ENCODE data around the gene ANGPT4.

The ANGPT4 gene

DNA sequence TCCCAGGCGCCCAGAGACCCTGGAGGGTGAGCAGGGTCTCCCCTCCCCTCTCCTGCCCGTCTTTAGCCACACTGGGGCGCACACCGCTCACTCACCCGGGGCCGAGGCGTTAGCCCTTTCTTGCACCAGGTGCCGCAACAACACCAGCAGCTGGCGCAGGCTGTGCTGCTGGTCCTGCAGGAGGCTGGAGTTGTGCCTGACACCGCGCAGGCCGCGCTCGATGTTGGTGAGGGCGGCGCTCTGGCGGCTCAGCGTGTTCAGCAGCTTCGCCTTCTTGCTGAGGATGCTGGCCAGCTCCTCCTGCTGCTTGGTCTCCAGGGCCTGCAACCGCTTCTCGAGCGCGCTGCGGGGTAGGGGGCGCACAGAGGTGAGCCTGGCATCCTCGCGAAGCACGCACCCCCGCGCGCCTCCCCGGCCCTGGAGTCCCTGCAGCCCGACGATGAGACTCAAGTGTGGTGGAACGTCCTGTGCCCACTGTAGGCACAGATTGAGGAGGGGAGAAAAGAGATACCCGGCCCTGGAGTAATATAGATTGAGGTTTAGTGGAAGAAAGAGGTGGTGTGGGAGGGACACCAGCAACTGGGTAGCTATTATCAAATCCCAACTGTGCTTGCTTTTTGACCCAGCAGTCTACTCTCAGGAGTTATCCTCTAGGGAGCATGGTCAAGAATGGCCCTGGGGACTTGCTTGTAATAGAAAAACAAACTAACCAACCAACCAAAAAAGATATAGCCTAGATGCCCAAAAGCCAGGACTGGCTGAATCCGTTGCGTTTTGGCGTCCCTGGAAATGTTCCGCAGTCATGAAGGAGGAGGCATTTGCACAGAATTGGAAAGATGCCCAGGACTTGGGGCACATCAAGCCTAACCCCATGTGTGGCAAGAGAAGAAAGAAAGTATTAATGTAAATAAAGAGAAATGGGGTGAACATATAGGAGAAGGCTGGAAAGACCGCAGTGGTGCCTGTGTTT is 30.9 kb downstream of the ANGPT4 start:
- intact Hi-C loops (cut with DNase I), result no loop called here
- DNase-seq, result peak in 23 of 42 donors; percentile 5 to 62 (median 30)

DNA sequence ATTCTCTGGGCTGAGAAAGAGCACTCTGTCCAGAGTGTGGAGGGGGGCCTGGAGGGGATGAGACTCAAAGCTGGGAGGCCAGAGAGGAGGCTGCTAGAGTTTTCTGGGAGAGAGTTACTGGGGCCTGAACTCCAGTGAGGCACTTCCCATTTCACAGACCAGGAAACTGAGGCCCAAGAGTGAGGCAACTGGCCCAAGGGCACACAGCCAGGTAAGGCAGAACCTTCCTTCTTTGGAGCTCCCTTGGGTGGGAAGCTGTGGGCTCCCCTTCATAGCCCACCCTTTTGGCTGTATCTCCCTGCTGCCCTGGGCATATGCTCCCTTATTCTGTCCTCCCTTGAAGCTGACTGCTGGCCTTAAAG is 34.4 kb downstream of the ANGPT4 start:
- no peak for DNase-seq
- intact Hi-C loops (cut with DNase I), result no loop called here

DNA sequence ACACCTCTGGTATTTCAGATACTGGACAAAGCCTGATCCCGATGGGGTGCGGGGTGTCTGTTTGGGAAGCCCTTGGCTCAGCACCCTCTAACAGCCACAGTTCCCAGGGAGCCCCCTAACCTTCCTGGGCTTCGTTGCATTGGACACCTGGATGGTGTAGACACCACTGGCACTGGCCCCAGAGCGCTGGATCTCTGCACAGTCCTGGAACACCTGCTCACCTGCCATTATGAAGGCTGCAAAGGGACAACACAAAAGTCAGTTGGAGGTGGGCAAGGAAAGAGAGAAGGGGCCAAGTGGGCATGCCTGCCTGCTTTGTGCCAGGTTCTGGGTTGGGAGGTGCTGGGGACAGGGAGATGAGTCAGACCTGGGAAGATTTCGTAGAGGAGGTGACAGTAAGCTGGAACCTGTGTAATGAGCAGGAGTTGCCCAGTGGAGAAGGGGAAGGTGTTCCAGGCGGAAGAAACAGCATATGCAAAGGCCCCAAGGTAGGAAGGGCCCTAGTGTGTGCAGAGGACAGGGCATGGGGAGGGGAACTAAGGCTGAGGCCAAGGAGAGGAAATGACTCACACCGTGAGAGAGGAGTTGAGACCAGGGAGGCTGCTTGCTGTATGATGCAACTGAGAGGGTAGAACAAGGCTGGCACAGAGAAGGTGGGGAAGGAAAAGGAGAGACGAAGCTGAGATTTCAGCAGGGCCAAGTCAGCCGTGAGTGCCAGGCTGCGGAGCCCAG is 34.9 kb downstream of the ANGPT4 start:
- DNase-seq, result no peak
- intact Hi-C loops (cut with DNase I), result no loop called here

DNA sequence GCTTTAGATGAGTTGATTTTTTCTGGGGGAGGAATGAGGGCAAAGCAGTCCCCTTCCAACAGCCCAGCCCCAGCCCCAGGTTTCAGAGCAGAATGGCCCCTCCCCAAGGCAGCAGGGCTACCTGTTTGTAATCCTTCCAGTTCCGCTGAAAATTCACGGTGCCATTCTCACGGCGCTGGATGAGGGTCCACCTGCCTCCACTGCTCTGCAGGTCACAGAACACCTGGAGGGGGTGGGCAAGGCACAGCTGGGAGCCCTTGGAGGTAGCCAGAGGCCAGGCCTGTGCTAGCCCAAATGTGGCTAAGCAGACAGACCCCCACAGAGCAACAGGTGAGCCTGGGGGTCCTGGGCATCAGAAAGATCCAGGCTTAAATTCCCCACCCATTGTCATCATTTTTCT is 36.5 kb downstream of the ANGPT4 start:
- DNase-seq, result no peak
- intact Hi-C loops (cut with DNase I), result no loop called here

DNA sequence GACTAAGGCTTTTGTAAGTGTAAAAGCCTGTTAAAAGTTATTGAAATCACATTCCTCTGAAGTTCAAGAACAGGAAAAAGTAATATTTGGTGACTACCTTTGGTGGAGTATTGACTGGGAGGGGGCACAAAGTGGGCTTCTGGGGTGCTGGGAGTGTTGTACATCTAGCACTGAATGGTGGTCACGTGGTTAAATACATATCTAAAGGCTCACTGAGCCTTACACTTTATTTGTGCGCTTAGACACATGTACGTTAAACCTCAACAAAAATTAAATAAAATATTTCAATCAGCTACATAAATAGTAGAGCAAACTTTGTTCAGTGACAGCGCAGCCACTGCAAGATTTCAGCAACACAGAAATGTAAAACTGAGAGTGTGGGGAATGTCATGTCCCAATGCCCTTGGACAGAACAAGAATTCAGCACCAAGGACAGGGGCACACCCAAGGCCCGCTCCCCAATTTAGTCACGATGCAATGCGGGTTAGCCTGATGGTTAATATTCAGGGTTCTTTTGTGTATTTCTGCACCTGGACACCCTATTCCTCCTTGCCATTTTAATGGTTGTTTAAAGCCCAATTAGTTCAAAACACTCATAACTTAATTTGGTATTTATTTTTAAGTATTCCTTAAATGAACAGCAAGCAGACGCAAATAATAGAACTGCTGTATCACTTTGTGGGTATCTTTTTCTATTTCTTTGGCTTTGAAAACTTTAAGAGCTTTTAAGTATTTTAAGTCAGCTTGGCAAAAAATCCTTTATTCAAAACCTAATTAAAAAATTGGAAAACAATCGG is 37.4 kb downstream of the ANGPT4 start:
- intact Hi-C loops (cut with DNase I), result no loop called here
- no peak for DNase-seq

DNA sequence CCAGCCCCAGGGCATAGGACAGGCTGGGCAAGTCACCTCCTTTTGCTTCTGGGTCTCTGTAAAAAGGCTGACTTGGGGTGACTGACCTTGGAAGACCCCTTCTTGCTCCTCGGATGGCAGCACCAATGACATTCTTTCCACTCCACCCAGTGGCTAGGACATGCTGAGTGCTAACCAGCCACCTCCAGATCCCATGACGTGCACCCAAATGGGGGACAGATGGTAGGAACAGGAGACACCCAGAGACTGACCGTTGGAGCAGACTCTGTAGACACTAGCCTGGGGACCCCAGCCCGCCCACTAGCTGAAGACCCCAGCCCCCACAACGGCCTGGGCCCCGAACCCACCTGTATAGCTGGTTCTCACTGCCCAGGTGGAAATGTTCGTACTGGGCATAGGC is 38.3 kb downstream of the ANGPT4 start:
- intact Hi-C loops (cut with DNase I), result no loop called here
- DNase-seq, result no peak

DNA sequence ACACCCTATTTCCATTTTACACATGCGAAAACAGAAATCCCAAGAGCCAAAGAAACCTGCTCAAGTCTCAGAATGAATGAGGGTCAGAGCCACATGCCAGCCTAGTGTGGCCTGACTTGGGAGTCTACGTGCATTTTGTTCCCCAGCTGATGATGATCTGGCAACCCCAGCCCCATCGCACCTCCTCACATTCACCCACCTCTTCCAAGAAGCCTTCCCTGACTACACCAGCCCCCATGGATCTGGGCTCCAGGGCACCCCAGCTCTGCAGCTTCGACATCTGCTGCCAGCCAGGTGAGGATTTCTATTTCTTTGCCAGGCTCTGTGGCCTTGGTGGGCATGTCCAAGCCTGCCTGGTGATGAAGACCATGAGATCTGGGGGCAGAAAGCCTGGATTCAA is 41.0 kb downstream of the ANGPT4 start:
- no peak for DNase-seq
- intact Hi-C loops (cut with DNase I), result no loop called here

DNA sequence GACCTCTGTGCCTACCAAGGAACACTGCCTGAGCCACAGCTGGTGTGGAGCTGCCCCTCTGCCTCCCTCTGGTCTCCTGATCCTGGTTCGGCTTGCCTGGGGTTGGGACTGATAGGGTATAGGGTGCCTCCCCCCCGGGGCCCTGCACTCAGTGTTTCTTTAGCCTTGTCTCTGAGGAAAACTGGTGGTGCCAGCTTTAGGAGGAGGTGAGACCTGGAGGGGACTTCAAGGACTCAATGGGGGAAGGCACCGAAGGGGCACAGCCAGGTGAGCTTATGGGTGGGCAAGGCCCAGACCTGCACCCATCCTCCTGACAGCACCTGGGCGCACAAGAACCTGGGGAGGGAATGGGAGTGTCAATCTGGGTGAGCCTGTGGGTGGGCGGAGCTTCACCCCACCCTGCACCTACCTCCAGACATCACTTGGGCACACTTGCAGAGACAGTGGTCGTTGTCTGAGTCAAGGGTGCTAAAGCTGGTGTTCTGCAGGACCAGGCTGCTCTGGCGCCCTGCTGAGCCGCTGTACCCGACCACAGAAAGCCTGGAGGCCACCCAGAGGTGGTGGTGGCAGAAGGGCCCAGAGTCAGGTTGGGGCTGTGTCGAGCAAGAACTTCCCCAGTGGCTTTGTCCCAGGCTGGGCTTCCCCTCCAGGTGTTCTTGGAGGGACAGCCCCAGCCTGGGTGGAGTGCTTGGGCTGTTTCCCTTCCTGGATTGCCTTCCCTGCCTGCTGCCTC is 42.1 kb downstream of the ANGPT4 start:
- intact Hi-C loops (cut with DNase I), result no loop called here
- no peak for DNase-seq

DNA sequence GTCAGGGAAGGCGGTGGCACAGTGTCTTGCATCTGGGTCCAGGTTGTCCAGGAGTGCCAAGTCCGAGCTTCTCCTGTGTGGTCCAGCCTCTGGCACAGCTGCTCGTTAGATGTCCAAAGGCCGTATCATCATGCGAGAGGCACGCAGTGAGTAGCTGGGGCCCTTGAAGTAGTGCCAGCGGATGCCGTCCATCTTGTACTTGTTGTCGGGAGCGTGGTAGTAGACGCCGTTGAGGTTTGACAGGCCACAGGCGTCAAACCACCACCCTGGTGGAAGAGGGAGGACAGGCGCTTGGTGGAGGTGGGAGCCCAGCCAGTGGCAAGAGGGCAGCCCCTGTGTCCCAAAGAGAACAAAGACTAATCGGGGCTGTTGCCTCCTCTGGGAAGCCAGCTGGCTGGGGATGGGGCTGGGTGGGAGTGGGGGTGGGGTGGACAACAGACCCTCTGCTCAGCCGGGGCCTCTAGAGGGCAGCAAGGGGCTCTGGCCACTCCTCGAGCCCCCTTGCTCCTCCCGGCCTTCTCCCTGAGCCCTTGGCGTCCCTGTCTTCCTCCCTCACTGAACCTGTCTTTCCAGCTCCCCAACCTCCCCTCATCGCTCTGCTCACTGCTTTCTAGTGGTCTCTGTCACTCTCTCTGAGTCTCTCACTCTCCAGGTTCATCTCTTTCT is 43.1 kb downstream of the ANGPT4 start:
- DNase-seq, result no peak
- intact Hi-C loops (cut with DNase I), result no loop called here

DNA sequence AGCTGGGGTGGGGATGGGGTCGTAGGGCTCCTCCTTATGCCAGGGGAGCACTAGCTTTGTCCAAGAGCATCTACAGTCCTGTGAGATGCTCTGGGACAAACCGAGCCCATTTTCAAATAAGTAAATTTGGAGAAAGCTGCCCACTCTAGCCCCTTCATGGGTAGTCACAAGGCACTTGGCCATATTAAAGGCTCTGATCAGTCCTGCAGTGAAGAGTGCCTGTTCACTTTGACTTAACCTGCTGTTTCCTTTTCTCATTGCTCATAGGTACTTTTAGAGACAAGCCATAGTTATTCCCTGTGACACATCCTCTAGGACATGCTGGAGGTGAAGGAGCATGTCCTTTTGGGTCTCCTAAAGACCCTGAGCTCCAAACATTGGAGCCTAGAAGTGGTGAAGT is 44.2 kb downstream of the ANGPT4 start:
- DNase-seq, result no peak
- intact Hi-C loops (cut with DNase I), result no loop called here

DNA sequence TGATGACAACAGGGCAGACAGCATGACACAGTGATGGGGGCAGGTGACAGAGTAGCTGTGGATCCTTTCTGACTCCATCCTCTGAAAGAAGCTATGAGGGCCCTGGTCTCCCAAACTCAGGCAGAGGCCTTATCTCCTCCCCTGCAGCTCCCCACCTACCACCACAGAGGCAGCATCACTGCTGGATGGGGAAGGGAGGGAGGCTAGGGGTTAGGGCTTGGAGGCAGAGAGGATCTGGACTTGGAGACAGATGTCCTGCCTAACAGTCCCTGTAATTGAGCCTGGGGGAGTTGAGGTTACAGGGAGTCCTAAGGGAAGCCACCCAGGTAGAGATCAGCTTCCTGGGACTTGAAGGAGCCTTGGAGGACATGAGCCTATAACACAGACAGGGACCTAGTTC is 44.7 kb downstream of the ANGPT4 start:
- intact Hi-C loops (cut with DNase I), result no loop called here
- DNase-seq, result no peak

DNA sequence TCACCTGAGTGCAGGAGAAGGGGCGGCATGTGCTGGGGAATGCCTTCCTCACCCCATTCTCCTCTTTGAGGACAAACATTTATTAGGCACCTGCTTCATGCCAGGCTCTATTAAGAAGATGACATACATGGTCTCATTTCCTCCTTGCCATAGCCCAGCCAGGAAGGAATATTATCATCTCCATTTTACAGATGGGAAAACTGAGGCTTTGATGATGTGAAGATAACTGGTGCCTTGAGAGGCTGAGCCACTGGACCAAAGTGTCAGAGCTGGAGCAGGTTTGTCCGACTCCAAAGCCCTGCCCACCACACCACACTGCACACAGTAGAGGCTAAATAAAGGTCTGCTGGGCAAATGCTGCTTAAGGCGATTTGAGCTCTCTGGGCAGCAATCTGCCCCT is 45.4 kb downstream of the ANGPT4 start:
- intact Hi-C loops (cut with DNase I), result no loop called here
- no peak for DNase-seq

DNA sequence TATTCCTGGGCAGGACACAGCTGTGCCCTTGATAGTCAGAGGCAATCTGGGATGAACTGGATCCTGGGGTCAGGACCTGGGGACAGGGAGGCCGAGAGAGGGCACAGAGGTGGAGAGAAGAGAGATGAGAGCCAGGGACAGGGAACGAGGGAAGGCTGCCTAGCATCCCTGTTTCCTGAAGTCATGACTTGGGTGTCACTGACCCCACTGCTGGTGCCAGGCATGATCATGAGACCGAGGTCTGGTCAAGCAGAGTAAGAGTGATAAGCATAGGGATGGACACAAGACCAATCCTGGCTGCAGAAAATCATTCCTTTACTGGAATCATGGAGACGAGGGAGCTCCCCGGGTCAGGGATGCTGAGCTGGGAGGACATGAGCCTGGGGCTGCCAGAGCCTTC is 46.5 kb downstream of the ANGPT4 start:
- no peak for DNase-seq
- intact Hi-C loops (cut with DNase I), result no loop called here

DNA sequence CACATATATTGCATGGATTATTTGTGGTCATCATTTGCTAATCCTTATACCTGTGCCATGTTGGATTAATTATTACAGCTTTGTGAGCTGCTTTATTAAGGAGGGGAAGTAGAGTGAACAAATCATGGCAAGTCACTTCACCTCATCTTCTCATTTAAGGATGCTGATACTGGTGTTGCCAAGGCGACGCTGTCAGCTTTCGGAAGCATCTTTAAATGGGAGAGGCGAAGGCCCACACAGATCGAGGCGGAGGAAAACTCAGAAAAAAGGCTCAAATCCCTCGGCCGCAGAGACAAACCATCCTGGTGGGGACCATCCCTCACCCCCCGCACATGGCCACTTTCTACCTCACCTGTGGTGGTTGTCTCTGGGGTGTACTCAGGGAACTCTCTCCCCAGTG is 47.9 kb downstream of the ANGPT4 start:
- peak in 27 of 42 donors; percentile 15 to 77 (median 44) for DNase-seq
- intact Hi-C loops (cut with DNase I), result no loop called here

DNA sequence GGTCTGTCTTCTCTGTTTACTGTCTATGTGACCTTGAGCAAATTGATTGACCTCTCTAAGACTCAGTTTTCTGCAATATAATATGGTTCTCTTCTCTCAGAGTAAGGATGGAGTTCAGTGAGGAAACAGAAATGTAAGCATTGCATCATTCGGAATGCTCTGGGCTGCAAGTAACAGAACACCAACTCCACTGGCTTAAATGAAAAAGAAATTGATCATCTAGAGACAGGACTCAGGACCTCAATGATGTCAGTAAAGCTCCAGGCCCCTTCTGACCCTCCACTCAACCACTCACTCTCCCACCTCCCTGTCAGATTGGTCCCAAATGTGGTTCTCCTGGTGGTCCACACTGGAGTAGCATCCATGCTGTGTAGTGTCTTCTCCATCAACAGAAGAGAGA is 50.7 kb downstream of the ANGPT4 start:
- intact Hi-C loops (cut with DNase I), result no loop called here
- DNase-seq, result no peak

DNA sequence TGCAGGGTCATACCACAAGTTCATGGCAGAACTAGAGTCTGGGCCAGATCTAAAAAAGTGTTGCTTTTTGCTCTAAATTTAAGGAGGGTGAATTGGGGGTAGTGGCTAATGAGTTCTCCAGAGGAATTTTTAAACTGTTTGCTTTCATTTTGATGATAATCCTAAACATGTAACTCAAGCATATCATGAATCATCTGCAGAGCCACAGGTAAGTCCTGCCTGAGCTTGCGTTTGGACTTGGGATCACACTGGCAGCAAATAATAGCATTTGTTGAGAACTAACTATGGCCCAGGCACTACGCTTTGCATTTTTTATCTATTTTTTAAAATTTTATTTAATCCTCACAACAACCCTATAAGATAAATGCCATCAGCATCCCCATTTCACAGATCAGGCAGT is 55.2 kb downstream of the ANGPT4 start:
- DNase-seq, result no peak
- intact Hi-C loops (cut with DNase I), result no loop called here

DNA sequence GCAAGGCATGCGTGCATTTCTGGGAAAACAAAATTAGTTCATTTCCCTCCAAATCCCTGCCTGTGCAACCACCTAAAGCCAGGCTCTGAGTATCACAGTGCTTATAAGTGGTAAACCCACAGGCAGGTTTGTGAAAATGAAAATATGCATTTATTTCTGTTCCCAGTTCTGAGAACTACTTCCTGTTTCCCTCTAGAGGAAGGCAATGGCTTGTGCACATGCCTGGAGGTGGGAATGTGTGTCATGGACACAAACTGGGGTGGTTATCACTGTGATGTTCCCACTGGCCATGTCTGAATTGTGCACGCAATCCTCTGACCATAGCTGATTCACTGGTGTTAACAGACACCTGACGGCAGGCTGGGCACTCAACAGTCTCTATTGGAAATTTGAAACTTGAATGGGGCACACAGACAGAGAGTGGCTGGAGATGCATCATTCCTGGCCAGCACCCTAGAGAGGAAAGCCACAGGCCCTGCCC is 56.3 kb downstream of the ANGPT4 start:
- DNase-seq, result no peak
- intact Hi-C loops (cut with DNase I), result no loop called here

DNA sequence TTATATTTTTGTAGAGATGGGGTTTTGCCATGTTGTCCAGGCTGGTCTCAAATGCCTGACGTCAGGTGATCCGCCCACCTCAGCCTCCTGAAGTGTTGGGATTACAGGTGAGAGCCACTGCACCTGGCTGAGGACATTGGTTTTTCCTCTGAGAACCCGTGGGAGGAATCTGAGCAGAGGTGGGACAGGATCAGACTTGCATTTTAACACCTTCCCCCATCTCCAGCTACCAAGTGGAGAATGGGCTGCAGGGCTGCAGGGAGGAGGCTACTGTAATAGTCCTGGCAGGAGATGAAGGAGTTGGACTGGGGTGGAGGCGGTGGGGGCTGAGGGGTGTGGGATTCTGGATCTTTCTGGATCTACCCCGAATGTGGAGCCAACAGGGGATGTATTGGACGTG is 58.1 kb downstream of the ANGPT4 start:
- intact Hi-C loops (cut with DNase I), result no loop called here

More for the DNA sequence above, 58.1 kb downstream of the ANGPT4 start:
- DNase-seq, result no peak
